ENCODE results near the gene RHOF.

The RHOF gene

DNA sequence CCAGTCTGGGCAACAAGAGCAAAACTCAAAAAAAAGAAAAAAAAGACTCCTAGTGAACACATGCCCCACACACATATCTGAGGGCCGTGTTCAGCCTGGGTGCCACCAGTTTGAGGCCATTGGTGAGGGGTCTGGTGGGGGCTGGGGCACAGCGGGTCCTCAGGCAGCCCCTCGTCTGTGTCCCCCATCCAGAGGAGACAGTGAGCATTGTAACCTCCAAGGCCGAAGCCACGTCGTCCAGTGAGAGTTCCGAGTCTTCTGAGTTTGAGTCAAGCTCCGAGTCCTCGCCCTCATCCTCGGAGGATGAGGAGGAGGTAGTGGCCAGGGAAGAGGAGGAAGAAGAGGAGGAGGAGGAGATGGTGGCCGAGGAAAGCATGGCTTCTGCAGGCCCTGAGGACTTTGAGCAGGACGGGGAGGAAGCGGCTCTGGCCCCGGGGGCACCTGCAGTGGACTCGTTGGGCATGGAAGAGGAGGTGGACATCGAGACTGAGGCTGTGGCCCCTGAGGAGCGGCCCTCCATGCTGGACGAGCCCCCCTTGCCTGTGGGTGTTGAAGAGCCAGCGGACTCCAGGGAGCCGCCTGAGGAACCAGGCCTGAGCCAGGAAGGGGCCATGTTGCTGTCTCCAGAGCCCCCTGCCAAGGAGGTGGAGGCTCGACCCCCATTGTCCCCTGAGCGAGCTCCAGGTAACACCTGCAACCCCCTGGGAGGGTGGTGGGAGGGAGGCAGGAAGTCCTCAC lies 25.9 kb upstream of the RHOF start:
- no peak for DNase-seq (ENCODE audit: low spot score)

- DNase-seq (ENCODE audit: low spot score): no peak
Observed at GRCh38 chr12:121817648-121818043, 24.2 kb upstream of the RHOF start.

GRCh38 chr12:121816925-121817647 lies 23.6 kb upstream of the RHOF start:
- DNase-seq (ENCODE audit: low spot score): no peak

DNA sequence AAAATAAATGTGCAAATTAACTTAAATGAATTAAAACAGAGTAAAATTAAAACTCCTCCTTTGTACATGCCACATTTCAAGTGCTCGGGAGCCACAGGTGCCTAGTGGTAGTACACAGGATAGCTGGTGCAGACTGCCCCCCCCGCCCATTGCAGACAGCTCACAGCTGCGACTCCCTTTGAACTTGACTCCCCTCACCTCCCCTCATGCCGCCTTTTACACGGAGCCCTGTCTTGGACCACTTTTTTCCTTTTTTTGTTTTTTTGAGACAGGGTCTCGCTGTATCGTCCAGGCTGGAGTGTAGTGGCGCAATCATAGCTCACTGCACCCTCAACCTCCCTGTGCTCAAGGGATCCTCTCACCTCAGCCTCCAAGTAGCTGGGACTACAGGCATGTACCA lies 21.8 kb upstream of the RHOF start:
- DNase-seq (ENCODE audit: low spot score): no peak

GRCh38 chr12:121814429-121815119 lies 21.1 kb upstream of the RHOF start:
- no peak for DNase-seq (ENCODE audit: low spot score)

DNA sequence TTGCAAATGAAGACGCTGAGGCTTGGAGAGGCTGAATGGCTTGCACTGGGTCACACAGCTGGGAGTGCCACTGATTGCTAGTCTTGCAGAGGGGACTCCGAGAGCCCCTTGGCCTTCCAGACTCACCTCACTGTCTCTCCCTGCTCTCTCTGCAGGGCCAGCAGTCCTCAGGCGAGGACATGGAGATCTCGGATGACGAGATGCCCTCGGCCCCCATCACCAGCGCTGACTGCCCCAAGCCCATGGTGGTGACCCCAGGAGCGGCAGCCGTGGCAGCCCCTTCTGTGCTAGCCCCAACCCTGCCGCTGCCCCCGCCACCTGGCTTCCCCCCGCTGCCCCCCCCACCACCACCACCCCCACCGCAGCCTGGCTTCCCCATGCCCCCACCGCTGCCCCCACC lies 20.5 kb upstream of the RHOF start:
- DNase-seq (ENCODE audit: low spot score): no peak

DNA sequence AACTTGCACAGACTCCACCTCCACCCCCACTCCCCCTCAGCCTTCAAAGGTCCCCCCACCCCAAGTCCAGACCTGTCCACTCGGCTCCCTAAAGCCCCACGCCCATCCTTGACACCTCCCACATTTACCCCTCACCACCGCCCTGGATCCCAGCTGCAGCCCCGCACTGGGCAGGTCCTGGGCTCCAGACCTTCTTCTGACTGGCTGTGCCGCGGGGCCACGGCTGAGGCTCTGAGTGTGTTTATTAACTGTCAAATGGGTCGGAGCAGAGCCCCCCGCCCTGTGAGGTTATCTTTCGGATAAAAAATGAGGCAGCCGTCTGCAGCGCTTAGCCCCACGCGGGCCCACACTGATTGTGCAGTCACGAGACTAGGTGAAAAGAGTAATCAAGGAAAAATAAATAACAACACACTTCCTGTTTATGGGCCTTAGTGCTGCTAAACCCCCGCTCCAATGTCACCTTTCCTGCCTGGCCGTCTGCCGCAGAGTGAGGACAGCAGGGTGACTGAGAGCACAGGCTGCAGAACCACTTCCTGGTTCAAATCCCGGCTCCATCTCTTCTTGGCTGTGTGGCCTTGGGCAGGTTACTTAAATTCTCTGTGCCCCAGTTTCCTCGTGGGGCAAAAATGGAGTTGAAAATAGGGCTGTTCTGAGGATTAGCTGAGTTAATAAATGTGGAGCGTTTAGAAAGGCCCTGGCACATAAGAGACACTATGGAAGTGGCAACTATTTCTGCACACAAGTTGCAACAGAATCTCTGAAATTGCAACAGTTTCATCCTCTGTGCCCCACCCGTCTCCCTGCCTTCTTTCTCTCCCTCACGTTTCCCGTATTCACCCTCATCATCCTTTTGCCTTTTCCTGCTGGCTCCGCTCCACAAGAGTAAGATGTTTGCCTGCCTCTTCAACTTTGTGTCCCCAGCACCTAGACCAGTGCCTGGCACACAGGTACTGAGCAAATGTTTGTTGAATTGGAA lies 19.7 kb upstream of the RHOF start:
- DNase-seq (ENCODE audit: low spot score): no peak

DNA sequence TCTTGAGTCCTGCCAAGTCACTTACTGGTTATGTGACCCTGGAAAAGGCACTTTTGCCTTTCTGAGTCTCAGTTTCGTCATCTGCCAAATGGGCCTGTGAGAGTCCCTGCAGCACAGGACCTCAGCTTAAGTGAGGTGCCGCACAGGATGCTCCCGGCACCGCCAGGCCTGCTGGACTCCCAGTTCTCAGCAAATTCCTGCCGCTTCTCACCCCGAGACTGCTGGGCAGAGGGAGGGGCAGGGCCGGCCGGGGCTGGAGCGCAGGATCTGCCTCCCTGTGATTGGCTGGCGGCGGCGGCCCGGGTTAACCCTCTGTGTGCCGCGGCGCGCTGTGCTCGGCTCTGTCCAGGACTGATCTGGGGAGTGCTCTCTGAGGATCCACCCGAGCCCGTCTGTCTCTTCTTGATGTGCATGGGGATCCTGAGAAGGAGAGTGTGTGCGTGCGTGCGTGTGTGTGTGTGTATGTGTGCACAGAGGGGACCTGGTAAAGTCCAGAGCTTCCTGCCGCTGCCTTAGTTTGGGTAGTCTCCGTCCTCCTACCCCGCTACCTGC lies 18.9 kb upstream of the RHOF start:
- DNase-seq (ENCODE audit: low spot score): no peak

GRCh38 chr12:121811434-121812319 lies 18.2 kb upstream of the RHOF start:
- DNase-seq (ENCODE audit: low spot score): peak; percentile 73

DNA sequence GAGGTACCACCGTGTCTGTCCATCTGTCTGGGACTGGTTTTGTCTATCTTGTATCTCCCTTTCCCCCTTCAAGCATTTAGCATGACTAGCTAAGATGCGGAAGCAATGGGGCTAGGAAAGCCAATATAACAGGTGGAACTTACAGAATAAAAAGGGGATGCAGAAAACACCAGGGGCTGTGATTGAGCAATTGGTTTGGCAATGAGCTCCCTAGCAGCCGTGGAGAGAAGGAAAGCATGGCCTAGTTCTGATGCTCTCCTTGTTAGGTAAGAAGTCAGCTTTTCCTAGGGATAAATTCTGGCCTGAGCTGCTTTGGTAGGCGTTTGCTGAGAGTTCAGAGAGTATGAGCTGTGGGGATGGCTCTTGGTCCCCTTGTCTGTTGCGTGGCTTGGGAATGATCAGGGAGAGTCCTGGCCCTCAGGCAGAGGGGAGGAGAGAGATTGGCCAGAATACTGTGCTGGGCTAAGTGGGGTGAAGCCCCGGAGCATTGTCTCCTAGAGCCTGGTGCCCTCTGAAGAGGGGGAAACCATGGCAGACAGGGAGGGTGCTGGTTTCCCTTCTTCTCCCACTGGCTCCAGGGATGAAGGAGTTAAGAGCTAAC lies 17.4 kb upstream of the RHOF start:
- no peak for DNase-seq (ENCODE audit: low spot score)

GRCh38 chr12:121810234-121810817 lies 16.8 kb upstream of the RHOF start:
- no peak for DNase-seq (ENCODE audit: low spot score)

GRCh38 chr12:121809712-121810116 lies 16.2 kb upstream of the RHOF start:
- DNase-seq (ENCODE audit: low spot score): no peak

GRCh38 chr12:121808623-121809022 lies 15.1 kb upstream of the RHOF start:
- no peak for DNase-seq (ENCODE audit: low spot score)

DNA sequence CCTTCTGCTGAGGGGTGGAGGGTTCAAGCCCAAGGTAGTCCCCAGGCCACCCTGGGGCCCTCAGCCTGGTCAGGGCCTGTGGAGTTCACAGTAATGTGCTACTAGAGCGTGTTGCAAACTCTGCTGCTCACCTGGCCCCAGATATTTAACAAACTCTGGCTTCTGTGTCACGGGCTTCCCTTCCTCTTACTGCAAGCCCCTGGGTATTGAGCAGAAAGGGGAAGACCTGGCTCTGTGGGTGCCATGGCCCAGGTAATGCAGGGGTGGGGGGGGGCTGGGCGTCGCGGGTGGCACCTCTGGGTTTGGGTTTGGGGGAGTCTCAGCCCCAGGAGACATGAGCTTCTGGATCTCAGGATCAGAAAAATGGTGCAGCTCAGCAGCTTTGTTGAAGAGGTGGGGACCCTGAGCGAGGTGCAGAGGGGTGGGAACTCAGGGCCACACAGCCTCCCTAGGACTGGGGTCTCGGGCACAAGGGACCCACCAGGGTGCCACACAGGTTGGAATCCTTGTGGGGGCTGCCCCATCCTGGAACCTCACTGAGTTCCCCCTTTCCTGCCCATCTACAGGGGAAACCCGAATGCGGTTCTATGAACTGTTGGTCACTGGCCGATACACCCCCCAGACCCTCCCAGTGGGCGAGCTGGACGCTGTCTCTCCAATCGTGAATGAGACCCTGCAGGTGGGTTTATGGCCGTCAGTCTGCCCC lies 14.3 kb upstream of the RHOF start:
- DNase-seq (ENCODE audit: low spot score): no peak

- DNase-seq (ENCODE audit: low spot score): no peak
Observed at GRCh38 chr12:121806546-121807423, 13.3 kb upstream of the RHOF start.

DNA sequence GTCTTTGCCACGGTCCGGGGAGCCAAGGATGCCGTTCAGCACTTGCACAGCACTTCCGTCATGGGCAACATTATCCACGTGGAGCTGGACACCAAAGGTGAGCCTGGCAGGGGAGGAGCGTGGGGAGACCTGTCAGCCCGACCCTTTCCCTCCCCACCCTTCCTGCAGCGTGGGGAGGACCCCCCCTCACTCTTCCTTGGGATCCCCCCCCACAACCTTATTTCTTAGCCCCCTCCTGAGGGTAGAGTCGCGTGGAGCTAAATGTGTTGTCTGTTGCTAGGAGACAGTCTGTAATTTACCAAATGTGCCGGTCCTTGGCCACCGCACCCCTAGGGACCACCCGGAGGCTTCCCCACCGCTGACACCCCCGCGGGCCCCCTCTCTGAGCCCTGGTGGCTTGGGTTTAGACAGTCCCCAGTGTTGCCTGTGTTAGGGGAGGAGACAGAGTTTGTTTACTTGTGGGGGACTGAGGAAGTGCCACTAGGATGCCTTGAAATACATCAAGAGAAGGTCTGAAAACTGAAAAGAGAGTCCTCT lies 12.6 kb upstream of the RHOF start:
- peak; percentile 76 for DNase-seq (ENCODE audit: low spot score)

DNA sequence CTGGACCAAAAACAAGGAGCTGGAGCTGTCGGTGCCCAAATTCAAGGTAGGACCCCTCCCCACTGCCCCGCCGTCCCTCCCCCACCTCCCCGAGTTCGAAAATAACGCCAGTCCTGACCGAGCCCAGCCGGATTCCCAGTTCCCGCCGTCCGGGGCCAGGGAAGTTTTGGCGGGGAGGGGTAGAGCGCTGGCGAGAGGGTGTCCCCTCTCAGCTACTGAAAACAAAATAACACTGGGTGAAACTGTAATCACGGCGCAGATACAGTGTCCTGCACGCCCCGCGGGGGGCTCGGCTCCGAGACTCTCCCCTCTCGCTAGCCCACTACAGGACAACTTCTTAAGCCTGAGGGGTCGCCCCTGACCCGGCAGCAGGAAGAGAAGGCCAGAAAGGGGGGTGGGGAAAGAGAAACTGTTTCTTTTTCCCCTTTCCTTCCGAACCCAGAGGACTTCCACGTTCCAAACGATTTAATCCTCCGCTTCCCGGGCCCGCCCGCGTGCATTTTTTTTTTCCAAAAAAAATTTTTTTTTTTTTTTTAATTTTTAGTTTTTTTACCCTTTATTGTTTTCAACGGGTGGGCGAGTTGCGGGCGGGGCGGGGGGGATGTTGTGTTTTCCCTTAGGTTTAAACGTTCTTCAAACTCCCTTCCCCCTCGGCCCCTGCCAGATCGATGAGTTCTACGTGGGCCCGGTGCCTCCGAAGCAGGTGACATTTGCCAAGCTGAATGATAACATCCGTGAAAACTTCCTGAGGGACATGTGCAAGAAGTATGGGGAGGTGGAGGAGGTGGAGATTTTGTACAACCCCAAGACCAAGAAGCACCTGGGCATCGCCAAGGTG lies 11.9 kb upstream of the RHOF start:
- DNase-seq (ENCODE audit: low spot score): peak; percentile 53

All from NAMALWA (cell line).